ENCODE data around the gene HACL1.

- TF ChIP-seq POLR2A (IDR thresholded peaks at IDR 0.05; ENCODE audit: low read depth, low read length) (peak; percentile 72), TAF1 (IDR thresholded peaks at IDR 0.05; ENCODE audit: low read depth, low read length) (peak; percentile 61; the same call in 1 of the 2 replicates), POLR2AphosphoS5 (IDR thresholded peaks at IDR 0.05; ENCODE audit: low read depth, low read length) (peak; percentile 78)
These were observed at the start of gene HACL1, which contains the start of gene BTD for GRCh38 chr3:15601399-15602145.

All from GM12891 (cell line).